ENCODE measurements around the gene GOLM1.
"Not testable (repeated sequence)": the region's sequence is repeated elsewhere in the genome, so short reads cannot be mapped to it uniquely, and the experiment has no call there.

Gene GOLM1

GRCh38 chr9:86079865-86080469 lies 19.4 kb downstream of the GOLM1 start:
- DNase-seq, result no peak

- DNase-seq, result no peak
These were observed 19.9 kb downstream of the GOLM1 start for GRCh38 chr9:86079421-86079831.

- no peak for DNase-seq
These were observed 20.6 kb downstream of the GOLM1 start for GRCh38 chr9:86078731-86079130.

- DNase-seq, result no peak
These were observed 22.1 kb downstream of the GOLM1 start for GRCh38 chr9:86077276-86077675.

GRCh38 chr9:86075132-86076109 lies 23.9 kb downstream of the GOLM1 start:
- no peak for DNase-seq

- DNase-seq, result no peak
These were observed 25.5 kb downstream of the GOLM1 start for GRCh38 chr9:86073839-86074238.

GRCh38 chr9:86072394-86072877 lies 26.9 kb downstream of the GOLM1 start:
- no peak for DNase-seq

GRCh38 chr9:86069206-86069869 lies 30.0 kb downstream of the GOLM1 start:
- DNase-seq, result no peak

GRCh38 chr9:86064220-86064619 lies 35.1 kb downstream of the GOLM1 start:
- DNase-seq, result no peak

GRCh38 chr9:86062845-86063693 lies 36.3 kb downstream of the GOLM1 start:
- DNase-seq, result no peak

- DNase-seq, result no peak
These were observed 37.2 kb downstream of the GOLM1 start for GRCh38 chr9:86061972-86062739.

GRCh38 chr9:86057491-86057890 lies 41.9 kb downstream of the GOLM1 start:
- no peak for DNase-seq

- no peak for DNase-seq
These were observed 44.7 kb downstream of the GOLM1 start for GRCh38 chr9:86054695-86055094.

- DNase-seq, result no peak
These were observed 46.5 kb downstream of the GOLM1 start for GRCh38 chr9:86052556-86053468.

- not testable (repeated sequence) for DNase-seq
These were observed 51.2 kb downstream of the GOLM1 start for GRCh38 chr9:86048018-86048742.

- no peak for DNase-seq
These were observed 52.0 kb downstream of the GOLM1 start for GRCh38 chr9:86047361-86047760.

- DNase-seq, result no peak
These were observed 52.4 kb downstream of the GOLM1 start for GRCh38 chr9:86046930-86047341.

- no peak for DNase-seq
These were observed 53.2 kb downstream of the GOLM1 start for GRCh38 chr9:86046071-86046636.

- DNase-seq, result no peak
These were observed 53.7 kb downstream of the GOLM1 start for GRCh38 chr9:86045654-86046053.
